ENCODE data around the gene SHBG.

- TF ChIP-seq, protein P1, sequence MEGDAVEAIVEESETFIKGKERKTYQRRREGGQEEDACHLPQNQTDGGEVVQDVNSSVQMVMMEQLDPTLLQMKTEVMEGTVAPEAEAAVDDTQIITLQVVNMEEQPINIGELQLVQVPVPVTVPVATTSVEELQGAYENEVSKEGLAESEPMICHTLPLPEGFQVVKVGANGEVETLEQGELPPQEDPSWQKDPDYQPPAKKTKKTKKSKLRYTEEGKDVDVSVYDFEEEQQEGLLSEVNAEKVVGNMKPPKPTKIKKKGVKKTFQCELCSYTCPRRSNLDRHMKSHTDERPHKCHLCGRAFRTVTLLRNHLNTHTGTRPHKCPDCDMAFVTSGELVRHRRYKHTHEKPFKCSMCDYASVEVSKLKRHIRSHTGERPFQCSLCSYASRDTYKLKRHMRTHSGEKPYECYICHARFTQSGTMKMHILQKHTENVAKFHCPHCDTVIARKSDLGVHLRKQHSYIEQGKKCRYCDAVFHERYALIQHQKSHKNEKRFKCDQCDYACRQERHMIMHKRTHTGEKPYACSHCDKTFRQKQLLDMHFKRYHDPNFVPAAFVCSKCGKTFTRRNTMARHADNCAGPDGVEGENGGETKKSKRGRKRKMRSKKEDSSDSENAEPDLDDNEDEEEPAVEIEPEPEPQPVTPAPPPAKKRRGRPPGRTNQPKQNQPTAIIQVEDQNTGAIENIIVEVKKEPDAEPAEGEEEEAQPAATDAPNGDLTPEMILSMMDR (IDR thresholded peaks at IDR 0.05; ENCODE audit: low read length), result no peak
- TF ChIP-seq EZH2 (IDR thresholded peaks at IDR 0.05; ENCODE audit: borderline replicate concordance, low read length), result no peak
Measured at GRCh38 chr17:7651097-7651664, 21.2 kb downstream of the SHBG start.
